GM12864 (cell line): ENCODE results near the gene ZRANB3.
"Not testable (repeated sequence)": the region's sequence is repeated elsewhere in the genome, so short reads cannot be mapped to it uniquely, and the experiment has no call there.

Experiments used
- DNase-seq: peaks from one replicate; pipeline ENCODE4 v3.0.0-alpha.2; 2011; ENCODE audit warnings: low read depth
- H3K4me3 ChIP-seq: 2 replicates; pipeline ENCODE4 v1.5.1; 2011; ENCODE audit warnings: mild to moderate bottlenecking, low read depth, low read length, control low read depth
- TF ChIP-seq, protein P1 (sequence below): IDR thresholded peaks from 2 replicates; pipeline ENCODE4 v1.5.1; 2011; ENCODE audit warnings: low read depth, mild to moderate bottlenecking, moderate library complexity, low read length, control low read depth, inconsistent platforms; ENCODE audit errors: missing control alignments

Gene ZRANB3

DNA sequence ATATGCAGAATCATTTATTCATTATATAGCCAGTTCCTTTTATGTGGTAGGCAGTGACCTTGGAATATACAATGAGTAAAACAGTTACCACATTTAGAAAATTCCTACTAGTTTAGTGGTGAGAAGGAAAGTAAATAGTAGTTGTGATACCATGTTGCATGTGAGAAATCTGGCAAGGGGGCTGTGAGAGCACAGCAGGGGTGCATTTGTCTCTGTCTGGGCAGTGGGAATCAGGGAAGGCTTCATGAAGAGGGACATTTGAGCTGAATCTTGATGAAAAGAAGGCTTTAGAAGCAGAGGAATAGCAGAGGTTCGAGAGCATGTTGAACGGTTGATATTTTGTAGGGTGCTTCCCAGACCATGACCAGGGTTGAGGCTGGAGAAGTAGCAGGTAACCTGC lies 400.3 kb downstream of the ZRANB3 start:
- H3K4me3 ChIP-seq, result no peak overlapping the region
- TF ChIP-seq, protein P1, sequence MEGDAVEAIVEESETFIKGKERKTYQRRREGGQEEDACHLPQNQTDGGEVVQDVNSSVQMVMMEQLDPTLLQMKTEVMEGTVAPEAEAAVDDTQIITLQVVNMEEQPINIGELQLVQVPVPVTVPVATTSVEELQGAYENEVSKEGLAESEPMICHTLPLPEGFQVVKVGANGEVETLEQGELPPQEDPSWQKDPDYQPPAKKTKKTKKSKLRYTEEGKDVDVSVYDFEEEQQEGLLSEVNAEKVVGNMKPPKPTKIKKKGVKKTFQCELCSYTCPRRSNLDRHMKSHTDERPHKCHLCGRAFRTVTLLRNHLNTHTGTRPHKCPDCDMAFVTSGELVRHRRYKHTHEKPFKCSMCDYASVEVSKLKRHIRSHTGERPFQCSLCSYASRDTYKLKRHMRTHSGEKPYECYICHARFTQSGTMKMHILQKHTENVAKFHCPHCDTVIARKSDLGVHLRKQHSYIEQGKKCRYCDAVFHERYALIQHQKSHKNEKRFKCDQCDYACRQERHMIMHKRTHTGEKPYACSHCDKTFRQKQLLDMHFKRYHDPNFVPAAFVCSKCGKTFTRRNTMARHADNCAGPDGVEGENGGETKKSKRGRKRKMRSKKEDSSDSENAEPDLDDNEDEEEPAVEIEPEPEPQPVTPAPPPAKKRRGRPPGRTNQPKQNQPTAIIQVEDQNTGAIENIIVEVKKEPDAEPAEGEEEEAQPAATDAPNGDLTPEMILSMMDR, result no peak
- no peak for DNase-seq

DNA sequence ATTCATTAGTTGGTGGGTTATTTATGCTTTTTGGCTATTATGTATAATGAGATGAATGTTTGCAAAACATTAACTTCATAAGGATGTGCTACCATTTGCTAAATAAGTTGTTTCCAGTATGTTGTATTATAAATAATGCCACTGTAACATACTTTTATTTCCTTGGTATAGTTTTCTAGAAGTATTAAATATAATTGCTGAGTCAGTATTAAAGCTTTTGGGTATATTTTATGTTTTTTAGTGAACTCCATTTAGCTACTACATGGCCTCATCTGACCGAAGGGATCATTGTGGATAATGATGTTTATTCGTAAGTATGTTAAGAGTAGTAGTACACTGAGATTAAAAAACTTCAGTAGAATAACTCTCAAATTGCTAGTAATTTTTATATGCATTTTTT lies 405.1 kb downstream of the ZRANB3 start:
- TF ChIP-seq, protein P1, result no peak
- no peak for DNase-seq
- no peak overlapping the region for H3K4me3 ChIP-seq

DNA sequence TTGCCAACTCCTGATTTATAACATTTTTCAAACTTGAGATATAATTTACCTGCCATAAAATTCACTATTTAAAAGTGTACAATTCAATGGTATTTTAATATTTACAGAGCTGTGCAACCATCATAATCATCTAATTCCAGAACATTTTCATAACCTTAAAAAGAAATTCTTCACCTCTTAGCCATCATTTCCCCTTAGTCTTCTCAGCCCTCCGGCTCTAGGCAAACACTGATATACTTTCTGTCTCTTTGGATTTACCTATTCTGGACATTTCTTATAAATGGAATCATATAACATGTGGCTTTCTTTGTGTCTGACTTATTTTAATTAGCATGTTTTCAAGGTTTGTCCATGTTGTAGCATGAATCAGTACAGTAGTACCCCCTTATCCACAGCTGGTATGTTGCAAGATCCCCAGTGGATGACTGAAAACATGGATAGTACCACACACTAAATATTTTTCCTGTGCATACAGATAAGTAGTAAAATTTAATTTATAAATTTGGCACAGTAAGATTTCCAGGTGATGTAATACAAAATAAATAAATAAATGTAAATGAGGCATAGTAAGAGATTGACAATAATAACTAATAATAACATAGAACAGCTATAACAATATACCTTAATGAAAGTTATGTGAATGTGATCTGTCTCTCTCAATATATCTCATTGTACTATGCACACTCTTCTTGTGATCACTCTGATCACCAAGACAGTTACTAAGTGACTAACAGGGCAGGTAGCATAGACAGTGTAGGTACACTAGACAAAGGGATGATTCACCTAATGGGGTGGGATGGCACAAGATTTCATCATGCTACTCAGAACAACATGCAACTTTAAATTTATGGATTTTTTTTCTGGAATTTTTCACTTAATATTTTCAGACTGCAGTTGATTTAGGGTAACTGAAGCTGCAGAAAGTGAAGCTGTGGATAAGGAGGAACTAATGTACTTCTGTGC lies 405.8 kb downstream of the ZRANB3 start:
- DNase-seq, result no peak
- TF ChIP-seq, protein P1, result no peak
- no peak overlapping the region for H3K4me3 ChIP-seq

DNA sequence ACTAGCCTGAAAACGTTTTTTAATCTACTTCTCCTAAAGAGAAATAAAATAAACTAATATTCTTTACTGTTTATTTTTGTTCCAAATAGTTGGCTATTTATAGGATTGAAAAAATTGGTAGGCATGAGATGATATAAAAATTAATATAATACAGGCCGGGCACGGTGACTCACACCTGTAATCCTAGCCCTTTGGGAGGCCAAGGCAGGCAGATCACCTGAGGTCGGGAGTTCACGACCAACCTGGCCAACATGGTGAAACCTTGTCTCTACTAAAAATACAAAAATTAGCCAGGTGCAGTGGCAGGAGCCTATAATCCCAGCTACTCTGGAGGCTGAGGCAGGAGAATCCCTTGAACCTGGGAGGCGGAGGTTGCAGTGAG lies 409.4 kb downstream of the ZRANB3 start:
- DNase-seq, H3K4me3 ChIP-seq: not testable (repeated sequence)

DNA sequence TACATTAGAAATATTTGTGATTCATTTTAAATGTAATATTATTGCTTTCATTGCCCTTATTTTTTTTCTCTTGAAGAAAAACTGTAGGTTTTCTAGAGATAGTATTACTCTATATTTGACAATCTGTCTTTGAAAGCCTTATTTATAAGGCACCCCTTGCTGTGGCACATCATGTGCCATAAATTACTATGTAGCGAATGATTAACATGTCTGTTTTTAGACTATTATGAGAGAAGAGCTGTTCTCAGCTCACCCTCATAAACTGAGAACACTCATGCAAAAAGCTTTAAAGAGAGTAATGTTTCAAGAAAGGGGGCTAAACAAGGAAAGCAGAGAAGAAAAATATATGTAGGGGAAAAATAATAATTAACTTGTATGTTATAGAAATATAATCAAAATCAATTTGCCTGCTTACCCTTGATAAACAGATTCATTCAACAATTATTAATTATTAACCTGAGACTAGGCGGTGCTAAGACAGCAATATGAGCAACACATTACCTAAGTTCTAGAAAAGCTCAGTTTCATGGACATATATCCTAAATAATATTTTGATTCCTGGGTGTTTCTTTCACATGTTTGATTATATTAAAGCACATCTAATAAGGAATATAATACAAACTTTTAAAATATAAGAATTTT lies 409.9 kb downstream of the ZRANB3 start:
- TF ChIP-seq, protein P1, result no peak
- DNase-seq, result no peak
- no peak overlapping the region for H3K4me3 ChIP-seq

DNA sequence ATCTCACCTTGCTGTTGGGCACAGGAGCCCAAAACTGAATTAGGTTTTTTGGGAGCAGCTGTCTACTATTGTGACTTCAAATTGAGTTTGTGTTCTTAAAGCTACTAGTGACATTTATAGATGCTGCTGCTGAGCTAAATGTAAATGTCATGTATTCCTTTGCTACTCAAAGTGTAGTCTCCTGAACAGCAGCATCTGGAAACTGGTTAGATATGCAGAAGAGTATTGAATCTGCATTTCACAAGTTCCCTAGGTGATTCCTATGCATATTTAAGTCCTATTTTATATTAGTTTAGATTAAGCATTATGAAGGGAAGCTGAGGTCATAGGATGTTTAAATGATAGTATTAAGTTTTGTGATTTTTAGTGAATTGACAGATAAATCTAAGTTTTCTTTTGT lies 411.4 kb downstream of the ZRANB3 start:
- DNase-seq, result no peak
- H3K4me3 ChIP-seq, result no peak overlapping the region
- TF ChIP-seq, protein P1, result no peak

DNA sequence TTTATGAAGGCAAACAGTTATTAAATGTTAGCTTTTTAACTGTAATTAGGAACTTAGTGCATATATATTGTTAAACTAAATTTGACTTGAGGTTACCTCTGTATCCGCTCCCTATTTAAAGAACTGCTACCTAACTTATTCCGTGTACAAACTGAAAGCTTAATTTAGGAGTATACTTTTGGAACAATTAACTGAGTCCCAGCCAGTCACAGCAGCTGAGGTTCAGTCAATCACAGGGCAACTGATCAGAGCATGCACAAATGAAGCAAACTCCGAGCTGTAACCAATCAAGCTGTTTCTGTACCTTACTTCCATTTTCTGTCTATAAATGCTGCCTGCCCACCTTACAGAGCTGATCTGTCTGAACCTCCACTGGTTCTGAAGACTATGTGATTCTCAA lies 417.7 kb downstream of the ZRANB3 start:
- TF ChIP-seq, protein P1, result no peak

DNA sequence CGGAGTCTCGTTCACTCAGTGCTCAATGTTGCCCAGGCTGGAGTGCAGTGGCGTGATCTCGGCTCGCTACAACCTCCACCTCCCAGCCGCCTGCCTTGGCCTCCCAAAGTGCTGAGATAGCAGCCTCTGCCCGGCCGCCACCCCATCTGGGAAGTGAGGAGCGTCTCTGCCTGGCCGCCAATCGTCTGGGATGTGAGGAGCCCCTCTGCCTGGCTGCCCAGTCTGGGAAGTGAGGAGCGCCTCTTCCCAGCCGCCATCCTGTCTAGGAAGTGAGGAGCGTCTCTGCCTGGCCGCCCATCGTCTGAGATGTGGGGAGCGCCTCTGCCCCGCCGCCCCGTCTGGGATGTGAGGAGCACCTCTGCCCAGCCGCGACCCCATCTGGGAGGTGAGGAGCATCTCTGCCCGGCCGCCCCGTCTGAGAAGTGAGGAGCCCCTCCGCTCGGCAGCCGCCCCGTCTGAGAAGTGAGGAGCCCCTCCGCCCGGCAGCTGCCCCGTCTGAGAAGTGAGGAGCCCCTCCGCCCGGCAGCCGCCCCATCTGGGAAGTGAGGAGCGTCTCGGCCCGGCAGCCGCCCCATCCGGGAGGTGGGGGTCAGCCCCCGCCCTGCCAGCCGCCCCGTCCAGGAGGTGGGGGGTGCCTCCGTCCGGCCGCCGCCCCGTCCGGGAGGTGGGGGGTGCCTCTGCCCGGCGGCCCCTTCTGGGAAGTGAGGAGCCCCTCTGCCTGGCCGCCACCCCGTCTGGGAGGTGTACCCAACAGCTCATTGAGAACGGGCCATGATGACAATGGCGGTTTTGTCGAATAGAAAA lies 425.3 kb downstream of the ZRANB3 start:
- not testable (repeated sequence) for H3K4me3 ChIP-seq, DNase-seq

More for the DNA sequence above, 417.7 kb downstream of the ZRANB3 start:
- no peak overlapping the region for H3K4me3 ChIP-seq
- no peak for DNase-seq
